H7 (cell line): ENCODE data around the gene NPAS3. TPM values are rescaled to one million over a fixed set of nuclear protein-coding genes. Genes with fewer than 3 reads are reported as not detected.

ENCODE experiments used
- DNase-seq: peaks from one replicate; pipeline ENCODE4 v3.0.0; 2012
- H3K27me3 ChIP-seq: 2 replicates; pipeline ENCODE4 v1.6.0; 2011; ENCODE audit warnings: mild to moderate bottlenecking, low read length; ENCODE audit not compliant: control insufficient read depth, insufficient read depth
- H3K36me3 ChIP-seq: replicated peaks from 2 replicates; pipeline ENCODE4 v1.5.1; 2011; ENCODE audit warnings: low read length; ENCODE audit not compliant: control insufficient read depth, insufficient read depth
- H3K4me3 ChIP-seq: 2 replicates; pipeline ENCODE4 v1.5.1; 2011; ENCODE audit warnings: low read depth, mild to moderate bottlenecking, control low read depth, low read length, moderate library complexity; ENCODE audit not compliant: insufficient read depth
- total RNA-seq: library from RNA; depleted of rRNA; stranded (reverse); fragments of >200 nt; shearing (Covaris generic); gene quantifications from 2 replicates; pipeline ENCODE4 v1.2.3, GENCODE V29; 2014

Gene NPAS3
- total RNA-seq, 1 experiment from 2014 or later = 4.3 TPM

DNA sequence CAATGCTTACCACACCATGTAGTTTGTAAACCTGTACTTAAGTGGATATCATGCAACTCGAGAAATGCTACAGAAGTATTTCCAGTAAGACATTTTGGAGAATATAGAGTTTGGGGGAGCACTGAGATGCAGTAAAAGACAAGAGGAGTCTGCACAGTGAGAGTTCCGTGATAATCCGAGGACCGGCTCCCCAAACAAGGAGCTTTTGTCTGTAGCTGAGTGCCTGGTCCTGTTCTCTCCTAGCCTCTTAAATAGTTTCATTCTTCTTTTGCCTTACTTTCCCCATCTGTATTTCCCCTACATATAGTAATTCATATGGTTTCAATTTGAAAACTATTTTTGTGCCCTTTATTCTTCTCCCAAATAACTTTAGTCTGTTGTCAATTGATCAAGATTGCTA lies 648.1 kb downstream of the NPAS3 start:
- DNase-seq = no peak
- Histone ChIP-seq H3K4me3 (no peak overlapping the region), H3K27me3 (no peaks in the 10 kb centered on the region), H3K36me3 (no peaks in the 10 kb centered on the region)

- Histone ChIP-seq H3K4me3 (no peak overlapping the region), H3K27me3 (no peaks in the 10 kb centered on the region), H3K36me3 (no peaks in the 10 kb centered on the region)
- no peak for DNase-seq
Measured at GRCh38 chr14:33587791-33588190, 649.1 kb downstream of the NPAS3 start.

GRCh38 chr14:33588771-33589170 lies 650.1 kb downstream of the NPAS3 start:
- no peak overlapping the region for H3K4me3 ChIP-seq
- no peaks in the 10 kb centered on the region for H3K36me3 ChIP-seq
- H3K27me3 ChIP-seq = no peaks in the 10 kb centered on the region
- no peak for DNase-seq

GRCh38 chr14:33589334-33589733 lies 650.7 kb downstream of the NPAS3 start:
- Histone ChIP-seq H3K4me3 (no peak overlapping the region), H3K36me3 (no peaks in the 10 kb centered on the region), H3K27me3 (no peaks in the 10 kb centered on the region)
- no peak for DNase-seq

DNA sequence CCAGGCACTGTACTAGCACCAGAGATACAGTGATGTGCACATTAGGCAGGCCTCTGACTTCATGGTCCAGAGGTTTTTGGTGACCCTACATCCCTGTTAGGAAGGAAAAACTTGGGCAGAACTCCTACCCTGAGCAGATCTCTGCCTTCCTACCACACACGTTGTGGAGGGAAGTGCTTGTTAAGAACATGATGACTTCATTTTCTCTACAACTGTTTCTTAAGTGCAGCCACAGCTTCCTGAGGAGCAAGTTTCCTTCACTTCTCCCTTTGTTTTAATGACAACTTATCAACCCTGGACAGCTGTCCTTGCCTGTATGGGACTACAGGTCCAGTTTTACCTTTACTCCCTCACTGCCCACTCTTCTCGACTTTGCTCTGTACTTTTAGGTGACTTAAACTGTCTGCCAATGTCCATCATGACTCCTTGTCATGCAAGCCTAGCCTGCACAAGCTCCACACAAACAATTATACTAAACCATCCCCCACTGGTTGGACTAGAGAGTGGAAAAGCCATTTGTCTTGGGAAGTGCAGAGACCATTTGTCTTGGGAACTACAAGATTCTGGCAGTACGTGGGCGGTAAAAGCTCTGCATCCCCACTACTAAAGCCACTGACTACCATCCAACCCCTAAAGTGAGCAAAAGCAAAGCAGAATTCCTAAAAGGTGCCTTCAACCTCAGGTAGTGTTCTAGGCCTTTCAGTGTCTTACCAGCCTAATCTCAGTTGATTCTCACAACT lies 652.4 kb downstream of the NPAS3 start:
- no peaks in the 10 kb centered on the region for H3K36me3 ChIP-seq
- H3K27me3 ChIP-seq = no peaks in the 10 kb centered on the region
- no peak overlapping the region for H3K4me3 ChIP-seq
- DNase-seq = no peak

DNA sequence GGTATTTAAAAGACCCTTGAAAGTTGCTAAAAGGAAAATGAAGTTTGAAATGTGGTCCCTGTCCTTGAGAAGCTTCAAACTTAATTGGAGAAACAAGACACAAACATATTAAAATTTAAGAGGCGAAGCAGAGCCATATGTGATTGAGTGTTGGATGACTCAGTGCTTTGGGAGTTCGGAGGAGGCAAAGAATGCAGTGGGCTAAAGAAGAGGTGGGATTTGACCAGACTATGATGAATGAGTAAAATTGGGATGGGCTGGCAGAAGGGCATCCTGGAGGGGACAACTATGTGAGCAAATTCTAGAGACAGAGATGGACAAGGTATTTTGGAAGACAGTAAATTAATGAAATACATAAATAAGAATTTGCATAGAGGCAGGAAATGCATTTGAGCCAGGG lies 653.6 kb downstream of the NPAS3 start:
- Histone ChIP-seq H3K4me3 (no peak overlapping the region), H3K27me3 (no peaks in the 10 kb centered on the region), H3K36me3 (no peaks in the 10 kb centered on the region)
- DNase-seq = no peak

DNA sequence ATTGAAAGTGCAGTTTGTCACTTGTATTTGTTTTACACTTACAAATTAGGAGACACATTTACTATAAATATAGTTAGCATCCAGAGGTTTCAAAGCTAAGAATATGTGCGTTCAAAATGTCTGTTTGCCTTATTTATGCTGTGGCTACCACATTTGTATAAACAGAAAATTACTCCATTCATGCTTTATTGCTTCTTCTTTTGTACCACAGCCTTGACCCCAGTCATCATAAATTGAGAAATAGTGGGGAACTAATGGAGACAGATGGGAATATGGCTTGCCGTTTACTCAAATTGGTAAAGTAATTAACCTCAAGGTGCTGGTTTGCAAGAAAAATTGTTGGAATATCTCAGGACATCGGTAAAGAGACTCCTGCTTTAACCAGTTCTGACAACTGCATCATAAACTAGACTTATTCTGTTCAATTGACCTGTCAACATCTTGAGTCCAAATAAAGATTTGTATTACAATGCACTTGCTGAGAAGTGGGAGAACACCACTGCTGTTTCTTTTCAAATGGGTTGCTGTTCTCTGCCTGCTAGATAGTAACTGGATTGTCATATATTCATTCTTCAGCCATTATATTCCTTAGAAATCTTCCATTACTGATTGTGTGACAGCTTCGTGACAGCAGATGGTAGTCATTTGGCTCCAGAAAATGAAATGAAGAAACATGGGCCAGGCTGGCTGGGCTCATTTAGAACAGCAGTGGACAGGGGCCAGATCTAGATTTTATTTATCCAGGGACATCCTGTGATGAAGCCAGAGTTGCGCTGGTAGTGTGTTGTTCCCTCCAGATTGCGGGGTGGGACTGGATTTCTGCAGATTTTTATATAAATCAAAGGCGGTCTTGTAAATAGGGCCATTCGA lies 657.8 kb downstream of the NPAS3 start:
- DNase-seq = no peak
- no peaks in the 10 kb centered on the region for H3K27me3 ChIP-seq
- no peak overlapping the region for H3K4me3 ChIP-seq
- no peaks in the 10 kb centered on the region for H3K36me3 ChIP-seq

- H3K27me3 ChIP-seq = no peaks in the 10 kb centered on the region
- H3K36me3 ChIP-seq = no peaks in the 10 kb centered on the region
- DNase-seq = no peak
- no peak overlapping the region for H3K4me3 ChIP-seq
Measured at GRCh38 chr14:33598582-33598981, 659.9 kb downstream of the NPAS3 start.

GRCh38 chr14:33602396-33602795 lies 663.7 kb downstream of the NPAS3 start:
- no peak for DNase-seq
- Histone ChIP-seq H3K27me3 (no peaks in the 10 kb centered on the region), H3K4me3 (no peak overlapping the region), H3K36me3 (no peaks in the 10 kb centered on the region)

- no peaks in the 10 kb centered on the region for H3K36me3 ChIP-seq
- H3K27me3 ChIP-seq = no peaks in the 10 kb centered on the region; the same call in 1 of the 2 replicates
- DNase-seq = no peak
- no peak overlapping the region for H3K4me3 ChIP-seq
Measured at GRCh38 chr14:33606591-33606990, 667.9 kb downstream of the NPAS3 start.

DNA sequence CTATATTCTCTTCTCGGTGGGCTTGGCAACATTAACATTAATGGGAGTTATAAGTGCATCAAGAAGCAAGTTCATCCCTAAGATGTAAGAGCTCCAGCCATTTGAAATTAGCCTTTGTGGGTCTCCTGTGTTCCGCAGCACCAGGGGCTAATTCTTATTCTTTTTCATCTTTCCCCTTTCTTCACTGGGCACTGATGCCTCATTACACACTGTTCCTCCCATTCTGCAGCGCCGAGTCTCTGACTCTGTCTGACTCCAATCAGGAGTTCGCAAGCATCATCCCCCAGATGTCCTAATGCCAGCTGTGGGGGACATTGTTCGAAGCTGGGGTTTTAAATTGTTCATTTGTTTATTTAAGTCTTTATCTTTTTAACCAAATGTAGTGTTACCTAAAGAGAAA lies 670.9 kb downstream of the NPAS3 start:
- Histone ChIP-seq H3K36me3 (no peaks in the 10 kb centered on the region), H3K27me3 (no peaks in the 10 kb centered on the region; the same call in 1 of the 2 replicates), H3K4me3 (no peak overlapping the region)
- DNase-seq = no peak

GRCh38 chr14:33610121-33610520 lies 671.4 kb downstream of the NPAS3 start:
- Histone ChIP-seq H3K27me3 (no peaks in the 10 kb centered on the region; the same call in 1 of the 2 replicates), H3K4me3 (no peak overlapping the region), H3K36me3 (no peaks in the 10 kb centered on the region)
- DNase-seq = no peak

DNA sequence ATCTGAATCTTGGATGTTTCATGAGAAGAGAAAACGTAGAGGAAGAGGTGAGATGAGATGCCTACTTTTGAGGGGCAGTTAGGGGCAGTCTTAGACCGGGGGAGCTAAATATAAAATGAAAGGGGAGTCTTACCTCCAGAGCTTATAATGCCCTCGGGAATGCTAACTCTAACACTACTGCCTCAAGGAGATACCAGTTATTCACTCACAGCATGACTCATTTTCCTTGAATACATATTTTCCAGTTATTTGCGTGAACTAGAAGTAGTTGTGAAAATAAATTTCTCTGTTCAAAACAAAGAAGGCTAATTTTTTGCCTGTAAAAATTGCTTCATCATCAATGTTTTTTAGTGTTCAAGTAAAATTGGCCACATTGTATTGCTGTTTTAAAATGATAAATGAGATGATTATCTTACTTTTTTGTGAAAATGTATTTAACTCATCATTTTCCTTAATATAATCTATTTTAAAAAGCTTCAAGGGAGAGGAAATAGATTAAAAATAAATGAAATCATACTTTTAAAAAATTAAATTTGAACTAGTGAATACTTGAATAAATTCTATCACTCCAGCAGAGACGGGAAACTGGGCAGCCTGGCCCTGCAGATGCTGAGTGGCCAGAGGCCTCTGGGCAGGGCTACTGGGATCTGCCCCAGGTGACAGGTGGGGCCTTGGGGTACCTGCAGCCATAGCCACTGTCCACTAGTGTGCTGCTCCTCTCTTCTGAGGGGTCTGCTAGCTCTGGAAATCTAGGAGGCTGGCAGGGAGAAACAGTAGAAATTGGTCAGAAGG lies 672.9 kb downstream of the NPAS3 start:
- no peak overlapping the region for H3K4me3 ChIP-seq
- H3K36me3 ChIP-seq = no peaks in the 10 kb centered on the region
- peak; percentile 23 for DNase-seq

GRCh38 chr14:33612197-33612505 lies 673.5 kb downstream of the NPAS3 start:
- no peak for DNase-seq
- Histone ChIP-seq H3K27me3 (no peaks in the 10 kb centered on the region; the same call in 1 of the 2 replicates), H3K36me3 (no peaks in the 10 kb centered on the region), H3K4me3 (no peak overlapping the region)

More for the DNA sequence above, 672.9 kb downstream of the NPAS3 start:
- H3K27me3 ChIP-seq = no peaks in the 10 kb centered on the region; the same call in 1 of the 2 replicates
